ENCODE measurements around the gene PPFIA1.

PPFIA1 gene

GRCh38 chr11:70432065-70432464 lies 161.6 kb downstream of the PPFIA1 start:
- DNase-seq (ENCODE audit: low spot score), result no peak

DNA sequence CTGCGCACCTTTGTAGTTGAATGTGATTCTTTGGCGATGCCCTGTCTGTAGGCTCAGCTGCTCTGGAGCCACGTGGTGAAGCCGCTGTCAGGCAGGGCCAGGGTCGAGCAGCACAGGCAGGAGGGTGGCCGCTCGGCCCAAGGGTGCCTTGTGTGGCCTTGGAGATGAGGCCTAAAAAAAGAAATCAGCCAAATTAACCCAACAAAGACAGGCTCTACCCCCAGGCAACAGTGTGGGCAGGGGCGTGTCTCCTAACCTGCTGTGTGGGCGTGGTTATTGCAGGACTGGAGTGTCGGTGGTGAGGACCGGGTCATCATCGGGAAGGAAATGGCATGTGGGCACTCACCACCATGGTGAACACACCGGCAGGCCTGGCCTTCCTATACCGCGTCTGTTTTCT lies 162.1 kb downstream of the PPFIA1 start:
- no peak for DNase-seq (ENCODE audit: low spot score)

DNA sequence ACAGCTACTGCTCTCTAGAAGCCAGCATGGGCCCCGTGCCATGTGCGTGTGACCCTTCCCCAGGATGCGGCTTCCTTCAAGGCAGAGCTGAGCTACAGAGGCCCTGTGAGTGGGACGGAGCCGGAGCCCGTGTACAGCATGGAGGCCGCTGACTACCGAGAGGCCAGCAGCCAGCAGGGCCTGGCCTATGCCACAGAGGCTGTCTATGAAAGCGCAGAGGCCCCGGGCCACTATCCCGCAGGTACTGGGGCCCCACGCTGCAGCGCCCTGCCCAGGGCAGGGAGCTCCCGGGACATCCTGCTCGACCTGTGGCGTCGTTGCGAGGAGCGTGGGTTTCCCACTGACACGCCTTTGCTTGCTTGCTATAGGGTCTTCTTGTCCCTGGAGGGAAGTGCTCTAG lies 162.5 kb downstream of the PPFIA1 start:
- no peak for DNase-seq (ENCODE audit: low spot score)

DNA sequence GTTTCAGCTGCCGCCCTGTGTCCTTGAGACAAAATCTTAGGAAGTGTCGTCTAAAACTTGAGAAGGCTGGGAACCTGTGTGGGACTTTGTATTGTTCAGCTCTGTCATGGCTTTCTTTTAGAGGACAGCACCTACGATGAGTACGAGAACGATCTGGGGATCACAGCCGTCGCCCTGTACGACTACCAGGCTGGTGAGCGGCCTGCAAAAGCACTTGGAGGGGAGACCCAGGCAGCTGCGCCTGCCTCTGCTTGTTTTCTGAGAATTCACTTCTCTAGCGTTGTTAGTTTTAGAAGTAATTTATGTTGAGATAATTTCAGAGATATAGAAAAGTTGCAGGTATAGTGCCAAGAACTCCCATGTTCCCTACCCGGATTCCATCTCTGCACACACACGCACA lies 163.0 kb downstream of the PPFIA1 start:
- no peak for DNase-seq (ENCODE audit: low spot score)

Data from globus pallidus (tissue), 1 donor.